ENCODE data around the gene MEAK7.
A peak's percentile ranks its signal among the peaks of the same experiment; 100 is the strongest.
"Not testable (repeated sequence)": the region's sequence is repeated elsewhere in the genome, so short reads cannot be mapped to it uniquely, and the experiment has no call there.

Gene MEAK7

DNA sequence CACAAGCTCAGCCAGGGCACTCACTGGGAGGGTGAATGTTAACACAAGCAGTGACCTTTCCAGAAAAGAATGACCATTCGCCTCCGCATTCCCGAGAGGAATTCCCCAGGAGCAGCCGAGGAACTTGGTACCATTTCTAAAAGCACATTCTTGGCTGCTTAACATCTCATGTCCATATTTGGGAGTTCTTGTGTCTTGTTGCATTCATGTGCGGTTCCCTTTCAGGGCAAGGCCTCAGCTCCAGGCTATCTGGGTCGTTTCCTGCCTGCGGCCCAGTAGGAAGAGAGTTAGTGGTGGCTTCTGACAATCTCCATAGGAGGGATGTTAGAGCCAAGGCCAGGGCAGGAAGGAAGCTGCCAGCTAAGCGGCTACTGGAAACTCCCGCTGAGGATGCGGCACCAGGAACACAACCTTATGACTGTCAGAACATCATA lies 27.8 kb upstream of the MEAK7 start:
- DNase-seq, result no peak

DNA sequence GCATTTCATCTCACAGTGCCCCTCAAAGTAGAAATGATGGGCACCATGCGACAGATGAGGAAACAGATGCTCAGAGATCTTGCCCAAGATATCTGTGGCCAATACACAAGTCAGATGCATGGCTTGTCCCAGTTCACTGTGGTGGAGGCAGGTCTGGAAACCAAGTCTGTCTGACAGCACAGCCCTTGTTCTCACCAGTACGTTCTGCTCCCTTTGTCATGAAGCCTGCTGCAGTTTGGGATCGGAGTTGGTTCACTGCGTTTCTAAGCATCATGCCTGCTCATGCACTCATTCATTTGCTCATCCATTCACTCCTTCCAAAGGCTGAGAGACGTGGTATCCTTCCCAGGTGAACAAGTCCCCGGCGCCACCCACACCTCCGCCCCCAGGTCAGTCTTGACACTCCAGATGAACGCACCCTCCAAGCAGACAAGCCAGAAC lies 27.2 kb upstream of the MEAK7 start:
- peak; percentile 67 for DNase-seq

- DNase-seq, result no peak
Measured at GRCh38 chr16:84530590-84530989, 26.1 kb upstream of the MEAK7 start.

DNA sequence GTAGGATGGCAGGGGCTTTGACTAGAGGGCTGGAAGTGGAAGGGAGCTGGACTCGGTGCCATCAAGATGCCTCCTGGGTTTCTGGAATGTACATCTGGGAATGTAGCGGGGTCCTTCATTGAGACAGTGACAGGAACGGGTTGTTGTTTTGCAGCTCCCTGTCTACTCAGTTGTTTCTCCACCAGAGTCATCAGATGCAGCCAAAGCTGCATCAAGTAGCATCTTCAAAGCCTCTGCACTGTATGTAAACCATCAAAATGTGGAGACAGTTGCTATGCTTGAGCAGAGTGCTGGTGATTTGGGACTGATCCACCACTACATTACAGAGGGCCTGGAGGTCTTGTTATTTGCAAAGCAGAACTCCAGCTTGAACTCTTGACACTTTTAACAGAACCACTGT lies 25.1 kb upstream of the MEAK7 start:
- no peak for DNase-seq

DNA sequence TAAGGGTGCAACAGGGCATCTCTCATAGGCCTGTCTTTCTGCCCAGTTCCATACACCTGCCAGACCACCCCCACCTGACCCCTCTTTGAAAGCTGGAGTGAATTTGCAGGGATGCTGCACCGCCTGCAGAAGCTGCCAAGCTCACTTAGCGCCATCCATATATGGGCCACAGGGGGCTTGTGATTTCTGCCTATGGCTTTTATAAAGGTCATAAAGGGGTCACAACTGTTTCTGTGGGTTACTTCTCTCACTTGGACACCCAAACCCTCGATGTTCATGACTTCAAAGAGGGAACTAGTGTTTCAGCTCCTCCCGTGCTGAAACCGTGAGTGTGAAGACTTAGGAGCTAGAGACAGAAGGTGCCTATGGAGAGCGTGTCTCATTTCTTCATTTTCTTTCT lies 23.9 kb upstream of the MEAK7 start:
- no peak for DNase-seq

- no peak for DNase-seq
Measured at GRCh38 chr16:84527532-84528269, 23.2 kb upstream of the MEAK7 start.

DNA sequence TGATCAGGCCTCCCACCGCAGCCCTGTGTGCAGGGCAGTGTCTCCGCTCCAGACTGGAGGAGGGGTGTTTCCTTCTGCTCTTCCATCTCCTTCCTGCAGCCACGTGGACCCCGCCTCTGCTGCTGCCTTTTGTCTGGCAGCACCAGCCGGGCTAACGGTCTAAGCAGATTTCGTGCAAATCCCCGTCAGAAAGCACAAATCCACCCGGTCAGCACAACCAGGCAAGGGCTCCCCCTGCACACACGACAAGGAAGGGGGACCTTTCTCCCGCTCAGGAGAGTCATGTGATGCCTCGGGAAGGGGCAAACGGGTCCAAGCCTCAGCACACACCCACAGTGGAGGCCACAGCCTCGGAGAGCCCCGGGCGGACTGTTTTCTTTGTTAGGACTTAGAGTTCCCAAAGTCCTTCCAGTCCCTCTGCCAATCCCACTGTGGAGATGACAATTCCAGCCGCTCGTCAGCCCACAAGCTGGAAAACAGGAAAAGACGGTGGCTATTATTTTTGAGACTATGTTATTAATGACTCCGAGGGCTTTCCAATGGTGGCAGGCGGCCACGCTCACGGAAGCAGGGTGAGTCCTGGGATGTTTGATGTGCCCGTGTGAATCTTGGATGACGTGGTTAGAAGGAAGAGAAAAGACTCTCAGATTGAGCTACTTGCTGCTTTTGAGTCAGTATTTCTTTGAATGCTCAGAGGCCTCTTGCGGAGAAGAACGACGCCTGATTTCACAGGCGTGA lies 22.5 kb upstream of the MEAK7 start:
- DNase-seq, result no peak

DNA sequence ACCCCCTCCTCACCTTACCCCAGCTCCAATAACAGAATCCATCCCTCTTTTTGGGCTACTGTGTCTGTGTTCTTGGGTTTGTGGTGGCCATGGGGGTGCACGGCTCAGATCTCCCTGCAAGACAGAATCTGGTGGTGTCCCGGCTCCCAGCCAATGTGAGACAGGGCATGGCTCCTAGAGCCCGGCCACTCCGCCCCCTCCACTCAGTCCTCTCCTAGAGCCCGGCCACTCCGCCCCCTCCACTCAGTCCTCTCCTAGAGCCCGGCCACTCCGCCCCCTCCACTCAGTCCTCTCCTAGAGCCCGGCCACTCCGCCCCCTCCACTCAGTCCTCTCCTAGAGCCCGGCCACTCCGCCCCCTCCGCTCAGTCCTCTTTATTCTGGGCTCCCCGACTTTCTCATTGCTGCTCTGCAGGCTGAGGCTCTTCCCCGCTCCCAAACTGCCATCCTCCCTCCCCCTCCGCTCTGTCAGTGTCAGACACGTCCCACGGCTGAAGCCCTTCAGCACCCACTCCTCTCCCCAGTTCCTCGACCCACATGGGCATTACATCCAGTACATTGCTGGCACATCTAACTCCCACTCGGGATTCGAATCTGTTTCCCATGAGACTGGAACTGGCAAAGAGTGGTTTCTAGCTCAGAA lies 20.6 kb upstream of the MEAK7 start:
- DNase-seq, result not testable (repeated sequence)

- no peak for DNase-seq
Measured at GRCh38 chr16:84524346-84524920, 20.0 kb upstream of the MEAK7 start.

DNA sequence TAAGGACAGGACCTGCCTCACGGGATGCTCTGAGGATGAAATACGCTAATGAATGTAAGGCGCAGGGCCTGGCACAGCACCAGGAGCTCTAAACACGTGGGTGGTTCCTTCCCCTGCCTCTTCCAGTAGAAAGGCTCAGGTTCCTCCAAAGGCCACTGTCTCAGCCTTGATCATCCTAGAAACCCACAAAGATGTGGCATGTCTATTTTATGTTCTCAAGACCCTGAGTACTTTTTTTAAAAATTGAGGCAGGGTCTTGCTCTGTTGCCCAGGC lies 17.0 kb upstream of the MEAK7 start:
- DNase-seq, result no peak

- peak; percentile 56 for DNase-seq
Measured at GRCh38 chr16:84520725-84521496, 16.5 kb upstream of the MEAK7 start.

- DNase-seq, result no peak
Measured at GRCh38 chr16:84519855-84520254, 15.4 kb upstream of the MEAK7 start.

DNA sequence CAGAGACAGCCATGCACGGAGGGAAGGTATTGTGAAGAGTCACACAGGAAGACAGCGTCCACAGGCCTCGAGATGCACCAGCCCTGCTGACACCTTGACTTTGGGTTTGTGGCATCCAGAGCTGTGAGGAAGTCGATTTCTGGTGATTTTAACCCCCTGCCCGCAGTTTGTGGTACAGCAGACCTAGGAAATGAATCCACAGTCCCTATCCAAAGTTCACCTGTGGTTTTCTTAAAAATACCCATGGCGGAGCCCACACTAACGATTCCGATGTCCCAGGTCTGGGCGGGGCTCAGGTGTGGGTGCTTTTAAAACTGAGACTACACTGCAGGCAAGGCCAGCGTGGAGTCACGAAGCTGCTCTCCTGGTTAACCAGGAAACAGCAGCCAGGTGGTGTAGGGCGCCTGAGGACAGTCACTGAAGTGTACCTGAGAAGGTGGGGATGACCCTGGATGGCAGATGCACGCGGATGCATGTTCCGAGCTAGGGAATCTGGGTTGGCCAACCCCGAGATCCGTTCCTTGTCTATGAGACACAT lies 14.4 kb upstream of the MEAK7 start:
- no peak for DNase-seq

DNA sequence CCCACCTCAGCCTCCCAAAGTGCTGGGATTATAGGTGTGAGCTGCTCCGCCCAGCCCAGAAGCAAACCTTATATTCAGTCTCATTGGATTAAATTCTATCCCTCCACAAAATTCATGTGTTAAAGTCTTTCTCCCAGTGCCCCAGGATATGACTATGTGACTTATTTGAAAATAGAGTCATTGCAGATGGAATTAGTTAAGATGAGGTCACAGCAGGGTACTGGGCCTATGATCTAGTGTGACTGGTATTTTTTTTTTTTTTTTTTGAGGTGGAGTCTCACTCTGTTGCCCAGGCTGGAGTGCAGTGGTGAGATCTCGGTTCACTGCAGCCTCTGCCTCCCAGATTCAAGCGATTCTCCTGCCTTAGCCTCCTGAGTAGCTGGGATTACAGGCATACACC lies 13.8 kb upstream of the MEAK7 start:
- DNase-seq, result not testable (repeated sequence)

DNA sequence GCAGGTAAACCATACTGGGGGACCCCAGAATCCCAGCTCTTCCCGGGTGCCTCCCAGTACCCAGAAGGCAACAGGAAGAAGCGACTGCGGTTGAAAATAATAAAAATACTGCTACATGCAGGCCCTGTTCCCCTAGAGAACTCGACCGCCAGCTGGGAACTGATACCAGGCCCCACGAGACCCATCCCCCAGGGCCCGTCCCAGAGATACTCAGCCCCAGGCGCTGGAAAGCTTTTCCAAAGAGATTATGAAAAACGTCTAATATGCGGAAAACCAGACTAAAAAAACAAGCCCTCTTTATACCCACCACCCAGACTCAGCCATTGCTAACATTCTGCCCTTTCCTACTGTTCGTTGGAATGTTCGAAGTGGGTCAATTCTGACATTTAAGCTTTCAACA lies 12.9 kb upstream of the MEAK7 start:
- DNase-seq, result no peak

DNA sequence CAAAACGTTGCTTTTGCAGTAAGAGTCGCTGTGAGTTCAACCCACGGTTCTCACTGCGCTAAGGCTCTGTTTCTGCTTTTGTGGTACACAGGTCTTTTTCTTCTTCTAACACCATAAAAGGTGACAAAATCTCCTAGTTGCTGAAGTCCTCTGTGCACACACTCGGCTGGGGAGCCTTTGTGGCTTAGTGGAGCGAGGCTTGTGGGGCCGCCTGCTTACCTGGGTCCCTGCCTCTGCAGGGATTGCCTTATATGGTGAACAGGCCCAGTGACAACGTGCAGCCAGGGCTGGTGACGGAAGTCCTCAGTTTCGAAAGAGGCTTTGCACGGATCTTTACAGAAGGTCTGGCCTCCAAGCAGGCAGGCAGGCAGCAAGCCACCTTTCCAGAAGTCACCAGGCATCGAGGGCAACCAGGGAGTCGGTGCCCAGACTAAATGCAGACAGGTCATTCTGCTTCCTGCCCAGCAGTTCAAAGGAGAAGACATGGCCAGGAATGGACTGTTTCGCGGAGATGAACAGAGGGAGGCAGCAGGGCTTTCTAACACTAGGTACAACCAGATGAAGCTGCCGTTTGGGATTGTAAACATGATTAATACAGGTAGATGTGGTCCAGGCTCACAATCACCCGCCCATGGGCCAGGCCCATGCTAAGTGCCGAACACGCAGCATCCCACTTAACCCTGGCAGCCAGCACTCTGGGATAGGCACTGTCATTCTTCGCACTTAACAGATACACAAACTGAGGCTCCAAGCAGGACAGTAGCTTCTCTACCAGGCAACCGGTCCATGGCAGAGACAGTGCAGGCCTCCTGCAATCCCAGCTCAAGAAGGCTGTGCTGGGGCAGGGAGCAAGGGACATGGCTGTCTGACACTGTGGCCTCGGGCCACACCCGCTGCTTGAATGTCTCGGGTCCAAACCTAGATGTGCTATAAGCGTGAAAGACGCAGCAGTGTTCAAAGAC lies 10.7 kb upstream of the MEAK7 start:
- no peak for DNase-seq

DNA sequence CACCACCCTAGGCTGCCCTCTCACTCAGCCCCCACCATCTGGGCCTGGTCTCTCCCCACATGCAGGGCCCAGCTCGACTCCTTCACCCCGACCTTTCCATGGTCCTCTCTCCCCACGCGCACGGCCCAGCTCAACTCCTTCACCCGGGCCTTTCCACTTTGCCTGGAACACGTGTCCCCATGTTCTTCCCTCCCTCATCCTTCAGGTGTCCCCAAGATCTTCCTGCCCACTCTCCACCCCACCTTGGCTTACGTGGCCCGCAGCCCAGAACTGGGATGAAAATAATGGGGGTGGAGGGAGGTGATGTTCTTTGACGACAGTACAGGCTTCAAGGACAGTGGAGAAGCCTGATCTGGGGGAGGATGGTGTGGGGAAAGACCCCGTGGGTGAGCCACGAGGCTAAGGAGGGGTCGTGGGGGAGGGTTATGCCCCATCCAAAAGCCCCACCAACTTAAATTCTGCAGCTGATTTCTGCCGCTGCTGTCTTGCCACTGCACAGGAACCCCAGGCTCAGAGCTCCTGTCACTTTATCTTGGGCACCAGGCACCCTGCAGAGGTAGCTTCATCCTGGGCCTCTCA lies 9.9 kb upstream of the MEAK7 start:
- no peak for DNase-seq

DNA sequence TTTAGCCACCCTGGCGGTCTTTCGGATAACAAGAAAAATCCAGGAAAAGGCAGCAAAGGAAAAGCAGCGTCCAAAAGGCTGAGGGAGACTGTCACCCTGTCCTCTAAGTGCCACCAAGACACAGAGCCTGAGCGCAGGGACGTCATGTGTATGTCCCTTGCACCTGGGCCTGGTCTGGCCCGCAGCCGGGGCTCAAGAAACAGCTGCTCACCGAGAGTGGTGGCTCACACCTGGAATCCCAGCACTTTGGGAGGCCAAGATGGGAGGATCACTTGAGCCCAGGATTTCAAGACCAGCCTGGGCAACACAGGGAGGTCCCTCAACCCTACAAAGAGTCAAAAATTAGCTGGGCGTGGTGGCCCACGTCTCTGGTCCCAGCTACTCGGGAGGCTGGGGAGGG lies 9.2 kb upstream of the MEAK7 start:
- DNase-seq, result no peak

- no peak for DNase-seq
Measured at GRCh38 chr16:84513123-84513522, 8.7 kb upstream of the MEAK7 start.

DNA sequence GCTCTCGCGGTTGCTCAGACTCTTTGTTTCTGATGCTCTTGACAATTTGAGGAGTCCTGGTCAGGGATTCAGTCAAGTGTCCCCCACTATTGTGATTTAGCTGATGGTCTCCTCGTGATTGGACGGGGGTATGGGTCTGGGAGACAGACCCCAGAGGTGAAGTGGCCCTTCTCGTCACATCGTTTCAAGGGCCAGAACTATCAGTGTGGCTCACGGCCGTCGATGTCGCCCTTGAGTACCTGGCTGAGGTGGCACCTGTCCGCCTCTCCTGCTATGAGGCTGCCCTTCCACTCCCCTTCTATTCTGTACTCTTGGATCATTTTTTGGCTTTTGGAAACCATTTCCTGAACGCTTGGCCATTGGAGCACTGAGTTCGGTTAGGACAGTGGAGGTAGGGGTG lies 7.4 kb upstream of the MEAK7 start:
- DNase-seq, result no peak

- DNase-seq, result peak; percentile 57
Measured at GRCh38 chr16:84511180-84511800, 6.8 kb upstream of the MEAK7 start.
